ENCODE measurements around the gene PPP1R37.

Gene PPP1R37

DNA sequence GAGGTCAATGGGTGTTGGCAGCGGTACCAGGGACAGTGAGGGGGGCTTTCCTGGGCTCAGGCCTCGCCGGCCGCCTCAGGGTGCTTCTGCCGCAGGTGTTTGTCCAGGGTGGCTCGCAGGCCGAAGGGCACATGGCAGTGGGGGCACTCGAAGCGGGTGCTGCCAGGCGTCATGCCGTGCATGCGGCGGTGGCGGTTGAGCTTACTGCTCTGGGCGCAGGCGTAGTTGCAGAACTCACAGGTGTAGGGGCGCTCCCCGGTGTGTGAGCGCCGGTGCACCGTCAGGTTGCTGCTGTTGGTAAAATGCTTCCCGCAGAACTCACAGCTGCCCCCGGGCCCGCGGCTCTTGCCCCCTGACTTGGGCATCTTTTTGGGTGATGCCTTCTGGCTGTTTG is 21.4 kb upstream of the PPP1R37 start:
- no peak for DNase-seq

DNA sequence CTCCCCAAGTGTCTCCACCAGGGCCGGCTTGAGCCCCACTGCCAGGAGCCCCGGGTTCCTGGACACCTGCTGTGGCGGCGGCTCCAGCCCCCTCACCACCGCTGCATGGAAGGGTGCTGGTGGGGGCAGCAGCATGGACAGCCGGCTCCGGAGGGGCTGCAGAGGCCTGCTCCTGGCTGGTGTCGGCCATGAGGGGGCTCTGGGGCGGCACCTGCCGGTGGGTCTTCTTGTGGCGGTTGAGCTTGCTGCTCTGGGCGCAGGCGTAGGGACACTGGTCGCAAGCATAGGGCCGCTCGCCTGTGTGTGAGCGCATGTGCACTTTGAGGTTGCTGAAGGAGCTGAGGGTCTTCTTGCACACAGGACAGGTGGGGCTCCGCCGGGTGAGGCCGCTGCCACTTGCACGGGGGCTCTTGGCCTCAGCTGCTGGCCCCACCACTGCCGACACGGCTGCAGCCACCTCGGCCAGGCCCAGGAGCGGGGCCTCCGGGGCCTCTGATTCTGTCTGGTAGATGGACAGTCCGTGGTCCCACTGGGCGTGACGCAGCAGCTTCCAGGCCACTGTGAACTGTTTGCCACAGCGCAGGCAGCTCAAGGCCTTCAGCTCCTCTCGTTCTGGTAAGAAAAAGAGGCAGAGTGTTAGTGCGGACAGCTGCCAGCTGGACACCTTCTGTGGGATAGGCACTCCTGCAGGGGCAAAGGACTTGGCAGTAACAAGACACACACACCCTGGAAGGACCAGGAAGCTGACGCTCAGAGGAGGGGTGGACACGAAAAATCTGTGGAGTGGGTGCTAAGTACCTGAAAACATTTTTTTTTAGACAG is 20.8 kb upstream of the PPP1R37 start:
- no peak for DNase-seq

DNA sequence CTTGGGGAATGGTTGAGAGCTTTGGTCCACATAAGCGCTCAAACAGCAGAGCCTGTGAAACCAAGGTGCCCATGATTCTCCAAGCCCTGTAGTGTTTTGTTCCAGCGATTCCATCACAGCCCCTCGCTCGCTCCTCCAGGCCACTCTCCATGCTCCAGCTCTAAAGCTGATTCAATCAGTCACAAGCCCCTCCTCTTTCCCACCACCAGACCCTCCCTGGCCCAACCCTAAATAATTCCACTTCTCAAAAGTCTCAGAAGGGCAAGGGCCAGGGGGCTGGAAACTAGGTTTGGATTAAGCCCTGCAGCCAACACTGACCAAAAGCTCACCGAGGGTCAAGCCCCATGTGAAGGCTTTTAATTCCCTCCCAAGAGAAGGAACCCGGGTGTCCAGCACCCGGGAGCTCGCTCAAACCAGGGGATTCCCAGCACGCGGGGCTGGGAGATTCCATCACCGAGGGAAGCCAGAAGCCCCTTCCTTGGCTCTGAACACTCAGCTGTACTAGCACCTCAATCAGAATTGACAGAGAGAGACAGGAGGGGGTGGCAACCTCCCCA is 18.2 kb upstream of the PPP1R37 start:
- no peak for DNase-seq

DNA sequence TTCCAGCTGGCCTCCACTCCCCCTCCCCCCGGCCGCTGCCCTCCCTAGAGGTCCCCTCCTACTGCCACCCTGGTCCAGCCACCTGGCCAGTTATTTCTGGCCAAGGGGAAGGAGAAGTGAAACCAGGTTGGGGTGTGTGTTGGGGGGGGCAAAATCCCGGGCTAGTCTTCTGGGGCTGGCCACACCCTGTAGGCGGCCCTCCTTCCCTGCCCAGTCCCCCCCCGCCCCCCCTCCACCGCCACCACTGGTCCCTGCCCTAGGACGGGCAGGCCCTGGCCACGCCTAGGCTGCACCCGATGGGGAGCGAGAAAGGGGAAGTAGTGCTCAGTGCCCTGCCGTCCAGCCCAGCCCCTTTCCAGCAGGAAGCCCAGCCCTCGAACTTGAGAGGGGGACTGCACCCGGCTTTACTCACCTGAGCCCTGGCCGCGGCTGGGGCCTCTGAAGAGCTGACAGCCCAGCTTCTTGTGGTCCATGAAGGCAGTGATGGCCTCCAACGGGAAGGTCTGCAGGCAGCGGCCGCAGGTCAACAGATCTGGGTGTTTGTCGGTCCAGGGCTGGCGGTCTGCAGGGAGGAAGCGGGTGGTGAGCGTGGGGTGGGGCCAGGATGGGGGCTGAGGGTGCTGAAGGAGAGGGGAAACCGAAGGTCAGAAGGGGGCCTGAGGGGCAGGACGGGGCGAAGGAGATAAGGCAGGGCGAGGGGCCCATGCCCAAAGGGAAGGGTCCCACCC is 17.5 kb upstream of the PPP1R37 start:
- peak; percentile 94 for DNase-seq

DNA sequence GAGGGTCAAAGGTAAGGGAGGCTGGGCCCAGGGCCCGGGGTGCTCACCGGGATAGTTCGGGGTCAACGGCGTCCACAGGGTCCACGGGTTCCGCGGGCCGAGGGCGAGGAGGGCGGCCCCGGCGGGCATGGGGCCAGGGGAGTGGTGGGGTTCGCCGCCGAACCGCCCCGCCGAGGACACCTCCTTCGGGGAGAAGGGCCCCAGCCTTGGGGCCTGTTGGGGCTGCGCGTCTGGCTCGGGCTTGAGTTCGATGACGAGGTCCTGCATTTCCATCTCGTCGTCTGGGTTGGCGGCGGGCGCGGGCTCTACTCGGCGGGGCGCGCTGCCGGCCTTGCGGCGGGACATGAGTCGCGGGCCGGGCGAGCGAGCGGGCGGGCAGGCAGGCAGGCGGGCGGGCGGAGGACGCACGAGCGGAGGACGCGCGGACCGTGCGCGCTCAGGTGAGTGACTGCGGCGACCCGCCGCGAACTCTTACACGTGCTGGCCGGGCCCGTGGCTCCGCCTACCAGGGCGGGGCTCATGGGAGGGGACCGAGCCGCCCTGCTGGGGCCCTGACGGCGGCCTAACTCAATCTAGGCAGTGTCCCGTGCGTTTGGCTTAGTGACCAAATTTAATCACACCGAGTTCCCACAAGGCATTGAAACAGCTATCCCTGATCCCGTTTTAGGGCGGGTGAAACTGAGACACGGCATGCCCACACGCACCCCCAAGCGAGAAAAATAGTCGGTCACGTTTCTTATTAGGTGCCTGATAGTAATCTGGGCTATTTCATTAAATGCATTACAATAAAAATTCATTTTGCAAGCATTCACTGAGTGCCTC is 16.7 kb upstream of the PPP1R37 start, which contains the start of gene ZNF296:
ZNF296 (minus strand) TSS at position 450 of the 822 bp plus-strand sequence; CDS start at position 345, 105 bp downstream.
- peak; percentile 90 for DNase-seq

DNA sequence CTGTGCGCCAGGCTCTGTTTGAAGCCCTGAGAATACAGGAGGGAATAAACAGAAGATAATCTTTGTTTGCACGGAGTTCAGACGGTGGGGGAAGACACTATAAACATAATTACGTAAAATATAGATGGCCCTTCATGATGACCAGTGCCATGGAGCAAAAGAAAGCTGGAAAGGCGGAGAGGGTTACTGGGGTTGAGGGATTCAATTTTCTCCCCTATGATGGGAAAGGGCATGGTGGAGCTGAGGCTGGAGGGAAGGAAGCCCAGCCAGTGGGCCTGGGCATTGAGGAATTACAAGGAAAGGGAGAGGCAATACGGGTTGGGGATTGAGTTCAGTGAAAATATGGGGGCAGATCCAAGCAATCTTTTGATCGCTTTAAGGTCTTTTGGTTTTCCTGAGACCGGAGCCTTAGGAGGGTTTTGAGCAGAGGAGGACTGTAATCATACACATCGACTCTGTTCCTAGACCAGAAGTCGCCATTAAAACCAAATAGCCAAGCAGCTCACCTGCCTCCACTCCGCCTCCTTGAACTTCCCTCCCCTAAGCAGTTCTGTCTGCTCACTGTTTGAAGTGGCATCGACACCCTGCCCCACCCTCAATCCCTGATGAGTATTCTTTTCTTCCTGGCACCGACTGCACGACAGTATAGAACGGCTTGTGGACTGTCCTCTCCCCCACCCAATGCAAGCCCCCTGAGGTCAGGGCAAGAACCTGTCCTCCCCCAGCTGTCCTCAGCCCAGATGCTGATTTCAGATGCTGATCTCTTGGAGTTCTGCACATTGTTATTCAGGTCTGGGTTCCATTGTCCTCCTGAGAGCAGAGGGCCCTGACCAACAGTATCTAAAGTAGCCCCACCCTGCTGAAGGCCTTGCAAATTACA is 15.9 kb upstream of the PPP1R37 start:
- no peak for DNase-seq

DNA sequence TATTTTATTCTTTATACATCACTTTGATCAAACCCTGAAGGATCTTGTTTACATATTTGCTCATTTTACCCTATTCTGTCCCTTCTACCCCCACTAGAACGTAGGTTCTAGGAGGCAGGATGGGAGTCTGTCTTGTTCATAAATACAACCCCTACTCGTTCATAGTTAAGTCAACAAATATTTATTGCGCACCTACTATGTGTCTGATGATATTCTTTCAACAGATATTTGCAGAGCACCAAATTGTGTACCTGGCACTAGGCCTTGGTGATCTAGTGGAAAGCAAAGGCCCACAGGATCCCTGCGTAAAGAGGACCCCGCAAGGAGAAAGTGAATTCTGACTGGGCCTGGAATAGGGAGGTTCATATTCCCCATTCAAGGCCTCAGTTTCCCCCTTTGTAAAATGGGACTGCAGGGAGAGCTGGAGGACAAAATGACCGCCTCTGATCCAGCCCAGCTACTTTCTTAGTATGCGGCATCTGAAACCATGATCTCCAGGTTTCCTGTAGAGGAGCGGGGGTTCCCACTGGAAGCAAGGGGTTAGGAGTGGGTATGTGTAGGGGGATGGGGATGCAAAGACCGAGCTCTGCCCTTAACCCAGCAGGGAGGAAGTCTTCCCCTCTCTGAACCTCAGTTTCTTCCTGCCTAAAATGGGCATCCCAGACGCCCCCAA is 14.5 kb upstream of the PPP1R37 start:
- DNase-seq: no peak

DNA sequence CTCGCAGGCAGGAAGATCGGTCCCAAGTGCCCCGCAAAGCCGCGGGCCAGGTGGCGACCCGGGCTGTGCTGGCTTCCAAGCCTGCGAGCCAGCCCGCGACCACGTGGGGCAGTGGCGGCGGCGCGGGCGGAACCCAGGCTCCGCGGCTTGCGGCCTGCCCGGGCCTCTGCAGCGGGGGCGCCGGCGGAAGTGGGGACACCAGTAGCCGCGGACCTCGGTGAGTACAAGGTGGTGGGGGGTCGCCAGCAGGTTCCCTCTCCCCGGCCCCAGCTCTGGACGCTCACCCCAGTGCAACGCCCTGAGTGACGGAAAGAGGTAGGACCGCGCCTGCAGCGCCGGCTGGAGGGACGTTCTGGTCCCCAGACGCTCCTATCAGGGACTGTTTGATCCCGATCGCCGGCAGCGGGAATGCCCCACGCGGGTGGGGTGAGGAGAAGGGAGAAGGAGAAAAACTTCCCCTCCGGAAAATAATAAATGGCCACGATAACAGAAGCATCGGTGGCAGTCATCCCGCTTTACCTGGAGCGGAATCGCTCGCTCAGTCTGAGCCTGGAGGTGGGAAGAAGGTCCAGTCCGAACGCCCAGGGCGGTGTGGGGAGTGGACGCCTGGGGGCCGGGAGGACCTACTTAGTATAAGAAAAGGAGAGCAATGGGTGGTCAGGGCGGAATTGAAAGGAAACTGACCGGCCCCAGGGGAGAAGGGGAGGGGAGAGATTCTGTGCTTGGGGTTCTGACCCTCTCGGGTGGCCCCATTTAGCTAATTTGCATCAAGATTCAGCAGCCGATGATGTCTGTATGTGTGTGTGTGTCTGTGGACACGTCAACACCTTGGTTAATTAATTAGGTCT is 13.7 kb upstream of the PPP1R37 start, which contains the start of gene GEMIN7:
GEMIN7 (plus strand) TSS at position 198 of the 848 bp plus-strand sequence. CDS start 10,855 bp downstream, outside the sequence.
- DNase-seq: peak; percentile 87

DNA sequence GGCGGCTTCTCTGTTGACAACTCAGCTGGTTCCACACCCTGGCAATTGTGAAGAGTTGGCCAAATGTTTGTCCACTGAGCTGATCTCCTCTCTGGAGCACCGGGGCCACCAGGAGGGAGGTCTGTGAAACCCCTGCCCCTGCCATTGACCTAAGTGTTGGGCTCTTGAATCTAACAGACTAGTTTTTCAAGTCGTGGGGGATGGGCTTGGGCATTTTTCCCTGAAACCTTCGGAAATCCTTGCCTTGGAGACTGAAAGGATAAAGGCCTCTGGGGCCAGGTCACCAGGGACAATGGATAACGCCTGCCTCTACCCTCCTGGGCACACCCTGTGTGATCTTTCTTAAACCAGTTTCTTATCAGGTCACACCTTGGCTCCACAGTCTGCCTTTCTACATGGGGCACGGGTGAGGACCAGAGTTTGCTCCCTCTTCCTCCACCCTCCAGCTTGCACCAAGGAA is 13.0 kb upstream of the PPP1R37 start:
- peak; percentile 90 for DNase-seq

DNA sequence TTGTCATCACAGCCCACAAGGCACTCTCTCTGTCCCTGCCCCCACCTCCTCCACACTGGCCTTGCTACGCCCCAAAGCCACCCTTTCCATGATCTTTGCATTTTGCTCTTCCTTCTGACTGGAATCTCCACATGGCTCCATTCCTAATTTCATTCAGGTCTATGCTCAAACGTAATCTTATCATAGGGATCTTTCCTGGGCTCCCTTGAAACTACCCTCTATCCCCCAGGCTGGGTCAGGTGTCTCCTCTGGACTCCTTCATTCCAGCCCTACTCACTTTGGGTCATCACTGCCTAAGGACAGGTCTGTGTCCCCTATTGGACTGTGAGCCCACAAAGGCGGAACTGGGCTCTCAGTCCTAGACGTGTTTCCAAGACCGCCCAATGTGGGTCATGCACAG is 10.8 kb upstream of the PPP1R37 start:
- DNase-seq: no peak

DNA sequence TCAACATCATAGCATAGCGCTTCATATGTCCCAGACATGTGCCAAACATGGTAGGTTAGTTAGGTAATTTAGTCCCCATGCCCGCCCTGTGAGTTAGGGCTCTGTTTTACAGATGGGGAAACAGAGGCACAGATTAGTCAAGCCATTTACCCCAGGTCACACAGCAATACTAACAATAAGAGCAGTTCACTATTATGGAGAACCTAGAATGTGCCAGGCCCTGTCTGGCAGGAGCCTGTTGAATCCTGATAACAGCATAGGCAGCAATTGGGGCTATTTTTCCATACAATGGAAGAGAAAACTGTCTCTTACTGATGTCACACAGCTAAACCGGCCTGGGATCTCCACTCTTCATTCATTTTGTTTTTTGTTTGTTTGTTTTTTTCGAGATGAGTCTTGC is 6.5 kb upstream of the PPP1R37 start:
- peak; percentile 67 for DNase-seq

DNA sequence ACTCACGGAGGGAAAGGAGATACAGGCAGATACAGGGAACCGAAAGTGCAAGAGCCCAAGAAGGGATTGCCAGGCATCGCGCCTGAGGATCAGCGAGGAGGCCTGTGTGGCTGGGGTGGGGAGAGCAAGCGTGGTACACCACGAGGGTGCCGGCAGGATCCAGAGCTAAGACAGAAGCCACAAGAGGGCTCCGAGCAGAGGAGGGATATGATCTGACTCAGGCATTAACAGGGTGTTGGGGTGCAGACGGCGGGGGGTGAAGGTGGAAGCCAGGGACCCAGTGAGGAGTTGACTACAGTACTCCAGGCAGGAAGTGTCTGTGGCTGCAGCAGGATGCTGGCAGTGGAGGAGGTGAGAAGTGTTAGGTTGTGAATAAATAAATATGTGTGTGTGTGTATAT is 5.4 kb upstream of the PPP1R37 start:
- DNase-seq: peak; percentile 52

DNA sequence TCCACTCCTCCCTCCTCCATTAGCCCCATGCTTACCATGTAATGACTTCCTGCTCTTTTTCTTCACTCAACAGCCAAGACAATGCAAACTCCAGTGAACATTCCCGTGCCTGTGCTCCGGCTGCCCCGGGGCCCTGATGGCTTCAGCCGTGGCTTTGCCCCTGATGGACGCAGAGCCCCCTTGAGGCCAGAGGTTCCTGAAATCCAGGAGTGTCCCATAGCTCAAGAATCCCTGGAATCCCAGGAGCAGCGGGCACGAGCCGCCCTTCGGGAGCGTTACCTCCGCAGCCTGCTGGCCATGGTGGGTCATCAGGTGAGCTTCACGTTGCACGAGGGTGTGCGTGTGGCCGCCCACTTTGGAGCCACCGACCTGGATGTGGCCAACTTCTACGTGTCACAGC is 2.9 kb upstream of the PPP1R37 start:
- no peak for DNase-seq

DNA sequence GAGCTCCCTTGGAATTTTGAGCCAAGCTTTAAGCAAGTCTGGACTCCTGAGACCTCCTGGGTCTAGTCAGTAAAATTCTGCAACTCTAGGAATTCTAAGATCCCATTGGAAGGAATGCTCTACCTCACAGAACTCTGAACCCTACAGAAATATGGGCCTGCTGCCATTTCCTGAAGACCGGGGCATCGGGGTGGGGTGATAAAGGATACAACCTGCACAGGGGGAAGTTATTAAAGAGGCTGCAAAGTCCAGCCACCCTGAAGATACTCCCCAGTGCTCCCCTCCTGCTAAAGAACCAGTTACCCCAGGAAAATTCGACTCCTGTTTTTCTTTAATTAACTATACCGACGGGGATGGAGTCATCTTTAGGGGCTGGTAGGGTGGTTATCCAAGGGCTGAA is 2.4 kb upstream of the PPP1R37 start:
- no peak for DNase-seq

DNA sequence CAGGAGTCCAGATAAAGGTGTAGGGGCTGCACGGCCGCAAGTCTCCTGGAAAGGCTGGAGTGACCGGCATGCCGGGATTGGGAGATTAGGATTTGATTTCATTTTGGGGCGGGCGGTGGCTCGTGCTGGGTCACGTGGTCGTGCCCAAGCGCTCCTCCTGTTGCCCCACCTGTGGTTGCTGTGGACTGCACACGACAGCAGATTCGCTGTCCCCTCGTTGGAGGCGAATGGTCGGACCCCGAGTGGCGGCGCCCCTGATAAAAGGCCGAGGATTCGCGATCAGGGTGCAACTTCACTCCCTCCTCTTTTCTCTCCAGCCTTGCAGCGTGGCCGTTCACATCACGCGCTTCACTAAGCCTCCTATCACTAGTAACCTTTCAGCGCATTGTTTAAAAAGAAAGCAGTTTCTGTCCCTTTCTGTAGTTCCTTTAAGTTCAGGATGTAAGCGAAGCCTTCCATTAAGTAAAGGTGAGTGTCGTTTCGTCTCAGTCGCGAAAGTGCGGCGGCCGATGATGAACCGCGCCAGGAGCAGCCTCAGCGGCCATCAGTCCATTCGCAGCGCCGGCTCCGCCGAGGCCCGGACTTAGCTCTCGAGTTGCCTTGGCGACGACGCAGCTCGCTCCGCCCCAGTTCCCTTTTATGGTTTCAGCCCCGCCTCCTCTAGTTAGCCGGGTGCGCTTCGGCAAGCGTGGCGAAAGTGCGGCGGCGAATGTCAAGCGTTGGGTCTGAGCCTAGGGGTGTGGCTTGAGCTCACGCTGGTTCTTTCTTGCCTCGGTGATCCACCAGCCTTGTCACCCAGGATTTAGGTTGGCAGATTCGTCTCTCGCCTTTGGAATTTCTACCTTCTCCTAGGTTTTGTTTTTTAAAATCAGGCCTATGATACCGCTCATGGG is 1.7 kb upstream of the PPP1R37 start:
- peak; percentile 99 for DNase-seq

DNA sequence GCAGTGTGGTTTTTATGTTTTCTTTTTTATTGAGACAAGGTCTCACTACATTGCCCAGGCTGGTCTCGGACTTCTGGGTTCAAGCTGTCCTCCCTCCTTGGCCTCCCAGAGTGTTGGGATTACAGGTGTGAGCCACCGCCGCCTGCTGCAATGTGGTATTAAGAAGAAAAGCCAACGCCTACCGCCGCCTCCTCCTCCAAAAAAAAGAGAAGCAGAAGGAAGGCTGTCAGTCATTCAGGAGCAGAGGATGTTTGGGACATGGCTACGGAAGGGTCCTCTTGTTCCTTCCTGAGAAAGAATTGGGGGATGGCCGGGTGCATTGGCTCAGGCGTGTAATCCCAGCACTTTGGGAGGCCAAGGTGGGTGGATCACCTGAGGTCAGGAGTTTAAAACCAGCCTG is 1.2 kb downstream of the PPP1R37 start:
- DNase-seq: no peak

DNA sequence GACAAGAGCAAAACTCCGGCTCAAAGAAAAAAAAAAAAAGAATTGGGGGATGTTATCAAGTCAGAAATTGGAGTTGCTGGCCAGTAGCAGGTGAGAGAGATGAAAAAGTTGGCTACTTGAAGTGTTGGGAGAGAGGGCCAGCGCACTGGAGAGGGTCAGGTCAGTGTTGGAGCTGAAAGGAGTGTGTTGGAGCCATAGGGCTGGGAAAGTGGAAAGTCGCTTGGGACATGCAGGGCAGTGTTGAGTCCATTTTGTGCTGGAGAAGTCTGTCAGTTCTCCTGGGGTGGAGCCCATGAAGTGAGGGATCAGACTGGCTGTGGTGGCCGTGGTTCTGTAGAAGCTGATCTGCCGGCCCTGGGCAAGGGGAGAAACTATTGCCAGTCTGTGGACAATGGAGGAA is 1.7 kb downstream of the PPP1R37 start:
- no peak for DNase-seq

DNA sequence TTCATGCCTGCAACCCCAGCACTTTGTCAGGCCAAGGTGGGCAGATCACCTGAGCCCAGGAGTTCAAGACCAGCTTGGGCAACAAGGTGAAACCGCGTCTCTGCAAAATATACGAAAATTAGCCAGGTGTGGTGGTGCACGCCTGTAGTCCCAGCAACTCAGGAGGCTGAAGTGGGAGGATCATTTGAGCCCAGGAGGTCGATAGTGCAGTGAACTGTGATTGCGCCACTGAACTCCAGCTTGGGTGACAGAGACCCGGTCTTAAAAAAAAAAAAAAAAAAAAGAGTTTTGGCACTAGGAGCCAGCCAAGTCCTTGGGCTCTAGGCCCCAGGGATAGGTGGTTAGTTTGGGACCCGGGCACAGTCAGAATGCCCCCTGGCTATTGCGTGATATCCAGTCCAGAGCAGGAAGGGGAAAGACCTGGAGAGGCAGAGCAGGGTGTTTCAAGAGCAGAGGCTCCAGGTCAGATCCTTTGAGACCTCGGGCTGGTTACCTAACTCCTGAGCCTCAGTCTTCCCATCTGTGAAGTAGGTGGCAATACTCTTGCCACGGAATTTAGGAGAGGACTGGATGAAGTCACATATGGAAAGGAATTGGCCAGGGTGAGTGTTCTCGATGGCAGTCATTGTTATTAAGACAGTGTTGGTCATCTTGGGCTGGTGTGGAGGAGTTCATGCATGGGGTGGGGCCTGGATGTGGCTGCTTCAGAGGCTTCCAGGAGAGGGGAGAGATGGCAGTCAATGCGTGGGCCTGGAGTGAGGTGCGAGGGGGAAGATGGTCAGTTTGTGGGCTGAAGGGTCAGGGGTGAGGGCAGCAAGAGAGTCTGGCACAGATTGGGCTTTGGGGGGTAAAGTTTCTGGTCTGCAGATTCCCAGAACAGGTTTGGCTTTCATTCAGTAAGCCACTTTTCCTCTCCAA is 2.8 kb downstream of the PPP1R37 start:
- DNase-seq: no peak
